ENCODE measurements around the gene GOLGA1.

GOLGA1 gene

GRCh38 chr9:124881138-124881743, 59.6 kb downstream of the GOLGA1 start:
- no peak for DNase-seq

GRCh38 chr9:124880501-124880900, 60.4 kb downstream of the GOLGA1 start:
- no peak for DNase-seq

- DNase-seq = no peak
Observed at GRCh38 chr9:124879226-124879625, 61.7 kb downstream of the GOLGA1 start.

- DNase-seq = no peak
Observed at GRCh38 chr9:124878518-124878917, 62.4 kb downstream of the GOLGA1 start.

GRCh38 chr9:124878021-124878420, 62.9 kb downstream of the GOLGA1 start:
- DNase-seq = no peak

GRCh38 chr9:124877021-124877782, 63.7 kb downstream of the GOLGA1 start:
- DNase-seq = no peak

GRCh38 chr9:124875501-124875900, 65.4 kb downstream of the GOLGA1 start:
- DNase-seq = no peak

- no peak for DNase-seq
Observed at GRCh38 chr9:124873664-124874063, 67.2 kb downstream of the GOLGA1 start.

GRCh38 chr9:124871156-124871561, 69.7 kb downstream of the GOLGA1 start:
- no peak for DNase-seq

GRCh38 chr9:124870723-124871122, 70.2 kb downstream of the GOLGA1 start:
- DNase-seq = no peak

GRCh38 chr9:124869986-124870560, 70.8 kb downstream of the GOLGA1 start:
- DNase-seq = peak; percentile 85

- DNase-seq = no peak
Observed at GRCh38 chr9:124869466-124869985, 71.4 kb downstream of the GOLGA1 start.

- peak; percentile 93 for DNase-seq
Observed at GRCh38 chr9:124868511-124869465, 72.1 kb downstream of the GOLGA1 start.

GRCh38 chr9:124863371-124863871, 77.5 kb downstream of the GOLGA1 start:
- DNase-seq = no peak

GRCh38 chr9:124861342-124862229, 79.3 kb downstream of the GOLGA1 start, which contains the start of the genes ARPC5L and RPL35:
ARPC5L (plus strand) TSS chr9:124862130; CDS start chr9:124869291, 7,161 bp downstream.
RPL35 (minus strand) TSS chr9:124861957; CDS start chr9:124861912, 45 bp downstream.
- peak; percentile 95 for DNase-seq

GRCh38 chr9:124860582-124861341, 80.1 kb downstream of the GOLGA1 start:
- DNase-seq = no peak

- DNase-seq = no peak
Observed at GRCh38 chr9:124859803-124860581, 80.9 kb downstream of the GOLGA1 start.

- DNase-seq = no peak
Observed at GRCh38 chr9:124858330-124859046, 82.4 kb downstream of the GOLGA1 start.

Measured in activated T-cell treated with anti-CD3 and anti-CD28 coated beads, Interleukin-2, amount 50 U/mL, for 1 hour (primary cell).